GM12892 (cell line): Measurements from ENCODE around the gene GDF2.

ENCODE experiments used
- DNase-seq: peaks from one replicate; pipeline ENCODE4 v3.0.0; 2011; ENCODE audit not compliant: insufficient read length
- FAIRE-seq: peaks from 2 replicates; lab custom pipeline; 2011; peaks lifted over from hg19 to GRCh38; lab: Jason Lieb, UNC
- POLR2A ChIP-seq: IDR thresholded peaks from 2 replicates; pipeline ENCODE4 v1.6.1; 2011; ENCODE audit warnings: low read depth, low read length, control low read depth
- POLR2AphosphoS5 ChIP-seq: IDR thresholded peaks from 2 replicates; pipeline ENCODE4 v1.6.1; 2011; ENCODE audit warnings: low read depth, low read length, control low read depth
- TAF1 ChIP-seq: IDR thresholded peaks from 2 replicates; pipeline ENCODE4 v1.6.1; 2011; ENCODE audit warnings: low read depth, mild to moderate bottlenecking, control low read depth, low read length, borderline replicate concordance

The GDF2 gene

GRCh38 chr10:47317251-47317650 lies 5.0 kb upstream of the GDF2 start:
- no peak for TF ChIP-seq POLR2A
- no peak for TF ChIP-seq POLR2AphosphoS5
- no peak for TF ChIP-seq TAF1
- DNase-seq (no peak), FAIRE-seq (no peak)

GRCh38 chr10:47318706-47319105 lies 3.5 kb upstream of the GDF2 start:
- no peak for TF ChIP-seq POLR2A
- no peak for TF ChIP-seq TAF1
- TF ChIP-seq POLR2AphosphoS5 = no peak
- no peak for FAIRE-seq
- DNase-seq = no peak

GRCh38 chr10:47319784-47320183 lies 2.5 kb upstream of the GDF2 start:
- FAIRE-seq (no peak), DNase-seq (no peak)
- TF ChIP-seq POLR2A = no peak
- TF ChIP-seq POLR2AphosphoS5 = no peak
- no peak for TF ChIP-seq TAF1

- DNase-seq (no peak), FAIRE-seq (no peak)
- TF ChIP-seq TAF1 (no peak), POLR2AphosphoS5 (no peak), POLR2A (no peak)
Measured at GRCh38 chr10:47320812-47321211, 1.4 kb upstream of the GDF2 start.

- TF ChIP-seq TAF1 (no peak), POLR2A (no peak), POLR2AphosphoS5 (no peak)
- no peak for DNase-seq
- FAIRE-seq = no peak
Measured at GRCh38 chr10:47321521-47322195, 596 bp upstream of the GDF2 start.

GRCh38 chr10:47323087-47323486 lies 833 bp downstream of the GDF2 start:
- no peak for DNase-seq
- no peak for FAIRE-seq
- TF ChIP-seq POLR2A (no peak), TAF1 (no peak), POLR2AphosphoS5 (no peak)

- DNase-seq = no peak
- TF ChIP-seq POLR2A = no peak
- no peak for TF ChIP-seq TAF1
- no peak for TF ChIP-seq POLR2AphosphoS5
- FAIRE-seq = no peak
Measured at GRCh38 chr10:47323636-47324296, 1.5 kb downstream of the GDF2 start.

GRCh38 chr10:47325303-47326291 lies 3.3 kb downstream of the GDF2 start:
- FAIRE-seq = no peak
- TF ChIP-seq POLR2A (no peak), TAF1 (no peak), POLR2AphosphoS5 (no peak)
- no peak for DNase-seq

- FAIRE-seq (no peak), DNase-seq (no peak)
- TF ChIP-seq POLR2AphosphoS5 = no peak
- TF ChIP-seq POLR2A = no peak
- no peak for TF ChIP-seq TAF1
Measured at GRCh38 chr10:47326306-47326926, 4.2 kb downstream of the GDF2 start.

- no peak for FAIRE-seq
- no peak for TF ChIP-seq POLR2A
- no peak for TF ChIP-seq TAF1
- TF ChIP-seq POLR2AphosphoS5 = no peak
- DNase-seq = no peak
Measured at GRCh38 chr10:47326927-47327330, 4.7 kb downstream of the GDF2 start.

- TF ChIP-seq POLR2A (no peak), TAF1 (no peak), POLR2AphosphoS5 (no peak)
- DNase-seq = no peak
- no peak for FAIRE-seq
Measured at GRCh38 chr10:47329855-47330254, 7.6 kb downstream of the GDF2 start.
